HEK293 (cell line): ENCODE data around the gene FHDC1.

Experiments used
- HOXD13 ChIP-seq: sonication (generic); formaldehyde crosslinking; IDR thresholded peaks from 2 replicates; pipeline ENCODE4 v1.8.0; 2022; ENCODE audit warnings: missing genetic modification reagents, borderline replicate concordance
- MZF1 ChIP-seq: fragments of 450-650 bp; formaldehyde crosslinking; IDR thresholded peaks from 2 replicates; pipeline ENCODE4 v1.5.1; 2017; ENCODE audit warnings: missing biosample characterization, missing genetic modification characterization, borderline replicate concordance
- TRIM28 ChIP-seq: IDR thresholded peaks from 2 replicates; pipeline ENCODE4 v1.6.1; 2011; ENCODE audit warnings: low read length, control low read depth, borderline replicate concordance
- ZBTB1 ChIP-seq: fragments of 450-650 bp; formaldehyde crosslinking; IDR thresholded peaks from 2 replicates; pipeline ENCODE4 v1.5.1; 2016; ENCODE audit warnings: missing biosample characterization, missing genetic modification characterization
- ZNF121 ChIP-seq: fragments of 450-650 bp; formaldehyde crosslinking; IDR thresholded peaks from 2 replicates; pipeline ENCODE4 v1.5.1; 2016; ENCODE audit warnings: missing biosample characterization, missing genetic modification characterization
- ZNF23 ChIP-seq: fragments of 450-650 bp; formaldehyde crosslinking; IDR thresholded peaks from 2 replicates; pipeline ENCODE4 v1.5.1; 2016; ENCODE audit warnings: missing biosample characterization, missing genetic modification characterization, borderline replicate concordance
- ZNF394 ChIP-seq: fragments of 450-650 bp; formaldehyde crosslinking; IDR thresholded peaks from 2 replicates; pipeline ENCODE4 v1.5.1; 2016; ENCODE audit warnings: missing biosample characterization, missing genetic modification characterization, mild to moderate bottlenecking, moderate library complexity, borderline replicate concordance
- ZNF558 ChIP-seq: fragments of 450-650 bp; formaldehyde crosslinking; IDR thresholded peaks from 2 replicates; pipeline ENCODE4 v1.5.1; 2016; ENCODE audit warnings: missing biosample characterization, missing genetic modification characterization
- TF ChIP-seq, protein P1 (sequence below): fragments of 450-650 bp; formaldehyde crosslinking; IDR thresholded peaks from 2 replicates; pipeline ENCODE4 v1.5.1; 2016; ENCODE audit warnings: missing biosample characterization, missing genetic modification characterization
- TF ChIP-seq, protein P2 (sequence below): fragments of 450-650 bp; IDR thresholded peaks from 2 replicates; pipeline ENCODE4 v1.5.1; 2018; ENCODE audit warnings: missing biosample characterization, missing genetic modification characterization

DNA sequence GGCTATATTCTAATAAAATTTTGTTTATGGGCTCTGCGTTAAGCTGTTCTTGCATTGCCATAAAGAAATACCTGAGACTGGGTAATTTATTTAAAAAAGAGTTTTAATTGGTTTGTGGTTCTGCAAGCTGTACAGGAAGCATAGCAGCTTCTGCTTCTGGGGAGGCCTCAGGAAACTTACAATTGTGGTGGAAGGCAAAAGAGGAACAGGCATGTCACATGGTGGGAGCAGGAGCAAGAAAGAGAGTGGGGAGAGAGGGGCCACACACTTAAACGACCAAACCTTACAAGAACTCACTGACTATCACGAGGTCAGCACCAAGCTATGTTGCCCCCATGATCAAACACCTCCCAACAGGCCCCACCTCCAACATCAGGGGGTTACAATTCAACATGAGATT, 74.0 kb downstream of the FHDC1 start:
- TF ChIP-seq HOXD13 (CRISPR knock-in tag) (no peak), ZNF558 (tag by site-specific recombination) (no peak), ZNF23 (tag by site-specific recombination) (no peak), ZBTB1 (no peak), TRIM28 (no peak), ZNF394 (tag by site-specific recombination) (no peak), ZNF121 (tag by site-specific recombination) (no peak), MZF1 (tag by site-specific recombination) (no peak)
- TF ChIP-seq, protein P1, sequence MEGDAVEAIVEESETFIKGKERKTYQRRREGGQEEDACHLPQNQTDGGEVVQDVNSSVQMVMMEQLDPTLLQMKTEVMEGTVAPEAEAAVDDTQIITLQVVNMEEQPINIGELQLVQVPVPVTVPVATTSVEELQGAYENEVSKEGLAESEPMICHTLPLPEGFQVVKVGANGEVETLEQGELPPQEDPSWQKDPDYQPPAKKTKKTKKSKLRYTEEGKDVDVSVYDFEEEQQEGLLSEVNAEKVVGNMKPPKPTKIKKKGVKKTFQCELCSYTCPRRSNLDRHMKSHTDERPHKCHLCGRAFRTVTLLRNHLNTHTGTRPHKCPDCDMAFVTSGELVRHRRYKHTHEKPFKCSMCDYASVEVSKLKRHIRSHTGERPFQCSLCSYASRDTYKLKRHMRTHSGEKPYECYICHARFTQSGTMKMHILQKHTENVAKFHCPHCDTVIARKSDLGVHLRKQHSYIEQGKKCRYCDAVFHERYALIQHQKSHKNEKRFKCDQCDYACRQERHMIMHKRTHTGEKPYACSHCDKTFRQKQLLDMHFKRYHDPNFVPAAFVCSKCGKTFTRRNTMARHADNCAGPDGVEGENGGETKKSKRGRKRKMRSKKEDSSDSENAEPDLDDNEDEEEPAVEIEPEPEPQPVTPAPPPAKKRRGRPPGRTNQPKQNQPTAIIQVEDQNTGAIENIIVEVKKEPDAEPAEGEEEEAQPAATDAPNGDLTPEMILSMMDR = no peak
- TF ChIP-seq, protein P2, sequence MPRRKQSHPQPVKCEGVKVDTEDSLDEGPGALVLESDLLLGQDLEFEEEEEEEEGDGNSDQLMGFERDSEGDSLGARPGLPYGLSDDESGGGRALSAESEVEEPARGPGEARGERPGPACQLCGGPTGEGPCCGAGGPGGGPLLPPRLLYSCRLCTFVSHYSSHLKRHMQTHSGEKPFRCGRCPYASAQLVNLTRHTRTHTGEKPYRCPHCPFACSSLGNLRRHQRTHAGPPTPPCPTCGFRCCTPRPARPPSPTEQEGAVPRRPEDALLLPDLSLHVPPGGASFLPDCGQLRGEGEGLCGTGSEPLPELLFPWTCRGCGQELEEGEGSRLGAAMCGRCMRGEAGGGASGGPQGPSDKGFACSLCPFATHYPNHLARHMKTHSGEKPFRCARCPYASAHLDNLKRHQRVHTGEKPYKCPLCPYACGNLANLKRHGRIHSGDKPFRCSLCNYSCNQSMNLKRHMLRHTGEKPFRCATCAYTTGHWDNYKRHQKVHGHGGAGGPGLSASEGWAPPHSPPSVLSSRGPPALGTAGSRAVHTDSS (tag by site-specific recombination) = no peak
